NCI-H1694 (cell line): ENCODE measurements around the gene ALK.
A peak's percentile ranks its signal among the peaks of the same experiment; 100 is the strongest.

Experiments used
- DNase-seq: peaks from one replicate; lab custom pipeline; 2025; lab: John Stamatoyannopoulos, UW

Gene ALK

GRCh38 chr2:29448096-29448688 is 473.2 kb downstream of the ALK start:
- no peak for DNase-seq

GRCh38 chr2:29447513-29447912 is 473.9 kb downstream of the ALK start:
- no peak for DNase-seq

- DNase-seq = no peak
Measured at GRCh38 chr2:29446847-29447246, 474.5 kb downstream of the ALK start.

- DNase-seq = no peak
Measured at GRCh38 chr2:29444150-29444549, 477.2 kb downstream of the ALK start.

- no peak for DNase-seq
Measured at GRCh38 chr2:29443627-29444026, 477.8 kb downstream of the ALK start.

- DNase-seq = peak; percentile 63
Measured at GRCh38 chr2:29443151-29443550, 478.2 kb downstream of the ALK start.

- DNase-seq = no peak
Measured at GRCh38 chr2:29440921-29441623, 480.3 kb downstream of the ALK start.

- DNase-seq = no peak
Measured at GRCh38 chr2:29433920-29434319, 487.5 kb downstream of the ALK start.

GRCh38 chr2:29433128-29433527 is 488.3 kb downstream of the ALK start:
- DNase-seq = no peak

GRCh38 chr2:29431485-29431884 is 489.9 kb downstream of the ALK start:
- DNase-seq = no peak

GRCh38 chr2:29430382-29431112 is 490.8 kb downstream of the ALK start:
- DNase-seq = no peak

GRCh38 chr2:29426354-29426753 is 495.0 kb downstream of the ALK start:
- no peak for DNase-seq

GRCh38 chr2:29425866-29426265 is 495.5 kb downstream of the ALK start:
- DNase-seq = no peak

- no peak for DNase-seq
Measured at GRCh38 chr2:29423061-29423666, 498.2 kb downstream of the ALK start.

- no peak for DNase-seq
Measured at GRCh38 chr2:29420999-29421782, 500.2 kb downstream of the ALK start.

- no peak for DNase-seq
Measured at GRCh38 chr2:29420464-29420863, 500.9 kb downstream of the ALK start.

GRCh38 chr2:29417630-29418029 is 503.8 kb downstream of the ALK start:
- no peak for DNase-seq

- DNase-seq = no peak
Measured at GRCh38 chr2:29412197-29412925, 509.0 kb downstream of the ALK start.

- DNase-seq = no peak
Measured at GRCh38 chr2:29405707-29406106, 515.7 kb downstream of the ALK start.

- peak; percentile 90 for DNase-seq
Measured at GRCh38 chr2:29405266-29405665, 516.1 kb downstream of the ALK start.

GRCh38 chr2:29401994-29402393 is 519.4 kb downstream of the ALK start:
- peak; percentile 53 for DNase-seq
